Subcutaneous adipose tissue (tissue), 4 donors: ENCODE measurements around the gene RGS1. TPM values are rescaled to one million over a fixed set of nuclear protein-coding genes. Genes with fewer than 3 reads are reported as not detected.

Experiments used
- CTCF ChIP-seq: fragments of 450-650 bp; IDR thresholded peaks from one replicate; pipeline ENCODE4 v1.5.1; 2016; ENCODE audit warnings: low read depth, mild to moderate bottlenecking, control low read depth, antibody characterized with exemption, moderate library complexity
- total RNA-seq, 4 donors: library from RNA; depleted of rRNA; stranded (reverse); fragments of >200 nt; gene quantifications; one replicate each; pipeline ENCODE4 v1.1.0, GENCODE V29; 2016

Gene RGS1
- total RNA-seq, 4 donors from 2014 or later: 2.6 to 693 (median 77.0) TPM

DNA sequence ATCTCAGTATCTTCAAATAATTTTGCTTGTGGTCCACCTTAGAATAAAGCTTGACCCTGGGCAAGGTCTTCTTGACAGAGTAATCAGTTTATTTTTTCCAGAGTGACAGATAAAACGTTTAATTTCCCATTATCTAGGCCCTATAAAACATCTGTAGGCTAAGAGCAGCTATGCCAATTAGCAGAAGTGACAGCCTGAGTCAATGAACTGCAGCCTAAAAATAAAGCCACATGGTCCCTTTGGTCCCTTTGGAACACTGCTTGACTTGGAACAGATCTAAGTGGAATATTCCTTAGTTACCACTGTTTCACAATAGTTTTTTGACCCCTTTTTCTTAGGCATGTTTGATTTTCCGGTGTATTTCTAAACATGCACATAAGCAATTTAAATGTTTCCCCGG lies 54.0 kb downstream of the RGS1 start:
- TF ChIP-seq CTCF: no peak

Other genes starting within 250 kb of the RGS1 start
- 1 to 10 TPM in 2 of 4 donors, under 1 TPM in 2; 0.19 to 1.4 (median 1.0) TPM for gene RGS13, start 60.4 kb downstream of the RGS1 start, total RNA-seq
- 100 to 1,000 TPM in 1 of 4 donors, 10 to 100 TPM in 3; 10.2 to 185 (median 76.1) TPM for gene RGS2, start 233.3 kb downstream of the RGS1 start, total RNA-seq